Jurkat, Clone E6-1 (cell line): ENCODE results near the gene EMID1.
"Not testable (repeated sequence)": the region's sequence is repeated elsewhere in the genome, so short reads cannot be mapped to it uniquely, and the experiment has no call there.

Experiments
- DNase-seq: peaks from one replicate; pipeline ENCODE4 v3.0.0-alpha.2; 2011; ENCODE audit warnings: low read depth, low spot score
- H3K4me3 ChIP-seq: 2 replicates; pipeline ENCODE4 v1.5.1; 2011; ENCODE audit warnings: mild to moderate bottlenecking, low read length, control low read depth, moderate library complexity

The EMID1 gene

GRCh38 chr22:29207562-29208501 is 2.1 kb downstream of the EMID1 start:
- no peak for DNase-seq
- no peak overlapping the region for H3K4me3 ChIP-seq

- H3K4me3 ChIP-seq = no peak overlapping the region
- DNase-seq = no peak
These were observed 2.8 kb downstream of the EMID1 start for GRCh38 chr22:29208502-29208862.

- no peak overlapping the region for H3K4me3 ChIP-seq
- no peak for DNase-seq
These were observed 3.4 kb downstream of the EMID1 start for GRCh38 chr22:29208879-29209623.

- no peak overlapping the region for H3K4me3 ChIP-seq
- no peak for DNase-seq
These were observed 3.9 kb downstream of the EMID1 start for GRCh38 chr22:29209624-29209929.

- DNase-seq = no peak
- H3K4me3 ChIP-seq = no peak overlapping the region
These were observed 5.4 kb downstream of the EMID1 start for GRCh38 chr22:29211066-29211465.

- no peak for DNase-seq
- H3K4me3 ChIP-seq = no peak overlapping the region
These were observed 5.8 kb downstream of the EMID1 start for GRCh38 chr22:29211466-29211865.

GRCh38 chr22:29212743-29213142 is 7.0 kb downstream of the EMID1 start:
- no peak for DNase-seq
- H3K4me3 ChIP-seq = no peak overlapping the region

GRCh38 chr22:29213493-29213892 is 7.8 kb downstream of the EMID1 start:
- no peak for DNase-seq
- no peak overlapping the region for H3K4me3 ChIP-seq

- H3K4me3 ChIP-seq = no peak overlapping the region
- no peak for DNase-seq
These were observed 8.5 kb downstream of the EMID1 start for GRCh38 chr22:29214232-29214631.

GRCh38 chr22:29215012-29215860 is 9.5 kb downstream of the EMID1 start:
- no peak for DNase-seq

GRCh38 chr22:29216011-29216872 is 10.5 kb downstream of the EMID1 start:
- H3K4me3 ChIP-seq = no peak overlapping the region
- no peak for DNase-seq

More at GRCh38 chr22:29215012-29215860, 9.5 kb downstream of the EMID1 start:
- no peak overlapping the region for H3K4me3 ChIP-seq

- DNase-seq = no peak
- H3K4me3 ChIP-seq = no peak overlapping the region
These were observed 11.4 kb downstream of the EMID1 start for GRCh38 chr22:29216873-29217666.

GRCh38 chr22:29217827-29218757 is 12.4 kb downstream of the EMID1 start:
- H3K4me3 ChIP-seq = no peak overlapping the region
- DNase-seq = no peak

GRCh38 chr22:29218758-29219408 is 13.2 kb downstream of the EMID1 start:
- H3K4me3 ChIP-seq = no peak overlapping the region
- DNase-seq = no peak

- H3K4me3 ChIP-seq, DNase-seq: not testable (repeated sequence)
These were observed 13.7 kb downstream of the EMID1 start for GRCh38 chr22:29219409-29219782.

- H3K4me3 ChIP-seq = no peak overlapping the region
- DNase-seq = no peak
These were observed 14.4 kb downstream of the EMID1 start for GRCh38 chr22:29219881-29220670.
